Measurements from ENCODE around the gene THYN1. TPM values are rescaled to one million over a fixed set of nuclear protein-coding genes. Genes with fewer than 3 reads are reported as not detected.
"Not testable (repeated sequence)": the region's sequence is repeated elsewhere in the genome, so short reads cannot be mapped to it uniquely, and the experiment has no call there.

The THYN1 gene
- total RNA-seq, 1 donor from 2014 or later, result 27.7 TPM

DNA sequence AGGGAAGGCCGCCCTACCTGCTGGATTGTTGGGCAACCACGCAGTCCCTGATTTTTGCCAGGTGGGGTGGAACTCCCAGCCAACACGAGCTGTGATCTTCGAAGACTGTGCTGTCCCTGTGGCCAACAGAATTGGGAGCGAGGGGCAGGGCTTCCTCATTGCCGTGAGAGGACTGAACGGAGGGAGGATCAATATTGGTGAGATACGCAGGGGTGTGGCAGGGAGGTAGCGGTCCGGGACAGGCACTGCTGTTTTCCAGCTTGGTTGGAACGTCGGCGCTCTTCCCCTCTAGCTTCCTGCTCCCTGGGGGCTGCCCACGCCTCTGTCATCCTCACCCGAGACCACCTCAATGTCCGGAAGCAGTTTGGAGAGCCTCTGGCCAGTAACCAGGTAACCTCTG, 7.8 kb upstream of the THYN1 start:
- H3K27ac Mint-ChIP-seq, result no peak overlapping the region
- intact Hi-C loops (cut with micrococcal nuclease), result no loop called here

GRCh38 chr11:134260503-134260902, 7.4 kb upstream of the THYN1 start:
- POLR2A ChIA-PET, result no interaction called here
- Mint-ChIP-seq H3K27ac (no peak overlapping the region), H3K36me3 (ENCODE audit: low read depth) (peaks cover 57% of the 10 kb centered on the region), H3K9me3 (no peaks in the 10 kb centered on the region), H3K27me3 (no peaks in the 10 kb centered on the region), H3K4me3 (no peak overlapping the region), H3K4me1 (no peaks in the 10 kb centered on the region)
- TF ChIP-seq, protein P1, sequence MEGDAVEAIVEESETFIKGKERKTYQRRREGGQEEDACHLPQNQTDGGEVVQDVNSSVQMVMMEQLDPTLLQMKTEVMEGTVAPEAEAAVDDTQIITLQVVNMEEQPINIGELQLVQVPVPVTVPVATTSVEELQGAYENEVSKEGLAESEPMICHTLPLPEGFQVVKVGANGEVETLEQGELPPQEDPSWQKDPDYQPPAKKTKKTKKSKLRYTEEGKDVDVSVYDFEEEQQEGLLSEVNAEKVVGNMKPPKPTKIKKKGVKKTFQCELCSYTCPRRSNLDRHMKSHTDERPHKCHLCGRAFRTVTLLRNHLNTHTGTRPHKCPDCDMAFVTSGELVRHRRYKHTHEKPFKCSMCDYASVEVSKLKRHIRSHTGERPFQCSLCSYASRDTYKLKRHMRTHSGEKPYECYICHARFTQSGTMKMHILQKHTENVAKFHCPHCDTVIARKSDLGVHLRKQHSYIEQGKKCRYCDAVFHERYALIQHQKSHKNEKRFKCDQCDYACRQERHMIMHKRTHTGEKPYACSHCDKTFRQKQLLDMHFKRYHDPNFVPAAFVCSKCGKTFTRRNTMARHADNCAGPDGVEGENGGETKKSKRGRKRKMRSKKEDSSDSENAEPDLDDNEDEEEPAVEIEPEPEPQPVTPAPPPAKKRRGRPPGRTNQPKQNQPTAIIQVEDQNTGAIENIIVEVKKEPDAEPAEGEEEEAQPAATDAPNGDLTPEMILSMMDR (IDR thresholded peaks at IDR 0.05), result no peak
- ATAC-seq (ENCODE audit: low read depth) (no peak), DNase-seq (no peak)
- intact Hi-C loops (cut with micrococcal nuclease), result no loop called here
- CTCF ChIA-PET, result no interaction called here

More for the DNA sequence above, 7.8 kb upstream of the THYN1 start:
- no peaks in the 10 kb centered on the region for H3K27me3 Mint-ChIP-seq
- TF ChIP-seq, protein P1 (IDR thresholded peaks at IDR 0.05), result no peak
- CTCF ChIA-PET, result no interaction called here
- ATAC-seq (ENCODE audit: low read depth) (no peak), DNase-seq (no peak)
- no peak overlapping the region for H3K4me3 Mint-ChIP-seq
- no peaks in the 10 kb centered on the region for H3K9me3 Mint-ChIP-seq
- peaks cover 57% of the 10 kb centered on the region for H3K36me3 Mint-ChIP-seq (ENCODE audit: low read depth)
- POLR2A ChIA-PET, result no interaction called here
- no peaks in the 10 kb centered on the region for H3K4me1 Mint-ChIP-seq

DNA sequence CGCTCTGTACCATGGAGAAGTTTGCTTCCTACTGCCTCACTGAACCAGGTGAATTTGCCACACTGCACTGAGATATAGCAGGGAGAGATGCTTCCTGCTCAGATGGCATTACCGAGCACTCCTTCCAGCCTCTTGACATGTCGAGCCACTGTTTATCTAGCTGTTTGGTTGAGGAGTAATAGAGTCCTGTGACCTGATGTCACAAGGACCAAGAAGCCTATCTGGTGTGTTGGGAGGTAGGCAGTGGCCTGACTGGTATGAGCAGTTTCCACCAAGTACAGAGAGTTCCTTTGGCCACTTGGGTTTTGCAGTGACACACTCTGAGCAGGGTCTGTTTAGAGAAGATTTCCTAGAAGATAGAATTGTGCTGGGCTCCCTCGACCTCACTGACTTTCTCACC, 5.4 kb upstream of the THYN1 start:
- no peak for DNase-seq
- H3K27me3 Mint-ChIP-seq, result no peaks in the 10 kb centered on the region
- H3K9me3 Mint-ChIP-seq, result no peaks in the 10 kb centered on the region
- H3K4me3 Mint-ChIP-seq, result no peak overlapping the region
- peaks cover 8% of the 10 kb centered on the region for H3K4me1 Mint-ChIP-seq
- ChIA-PET POLR2A (no interaction called here), CTCF (no interaction called here)
- no peak overlapping the region for H3K27ac Mint-ChIP-seq
- H3K36me3 Mint-ChIP-seq (ENCODE audit: low read depth), result peaks cover 55% of the 10 kb centered on the region
- ATAC-seq (ENCODE audit: low read depth), result no peak
- intact Hi-C loops (cut with micrococcal nuclease), result no loop called here
- TF ChIP-seq, protein P1 (IDR thresholded peaks at IDR 0.05), result no peak

- Mint-ChIP-seq H3K36me3 (ENCODE audit: low read depth) (peaks cover 46% of the 10 kb centered on the region), H3K4me3 (no peak overlapping the region), H3K4me1 (peaks cover 18% of the 10 kb centered on the region), H3K27me3 (no peaks in the 10 kb centered on the region), H3K9me3 (no peaks in the 10 kb centered on the region), H3K27ac (no peak overlapping the region)
- TF ChIP-seq, protein P1 (IDR thresholded peaks at IDR 0.05), result no peak
- intact Hi-C loops (cut with micrococcal nuclease), result no loop called here
- CTCF ChIA-PET, result no interaction called here
- DNase-seq, result no peak
- ATAC-seq (ENCODE audit: low read depth), result no peak
- POLR2A ChIA-PET, result interaction anchor here (0.5 kb wide), 1 partner anchor 22 kb away, joined by 4 read pairs; no protein-coding TSS in a partner anchor
Observed at GRCh38 chr11:134257101-134257500, 3.9 kb upstream of the THYN1 start.

- Mint-ChIP-seq H3K36me3 (ENCODE audit: low read depth) (peaks cover 37% of the 10 kb centered on the region), H3K4me1 (peaks cover 22% of the 10 kb centered on the region)
- DNase-seq; CTCF ChIA-PET; ATAC-seq (ENCODE audit: low read depth); H3K27me3 Mint-ChIP-seq; H3K9me3 Mint-ChIP-seq; H3K27ac Mint-ChIP-seq; intact Hi-C loops (cut with micrococcal nuclease); H3K4me3 Mint-ChIP-seq: not testable (repeated sequence)
- POLR2A ChIA-PET, result interaction anchor here (3.0 kb wide), 1 partner anchor 31 kb away, joined by 37 read pairs; the partner anchor contains the start of genes NCAPD3 and VPS26B
Observed at GRCh38 chr11:134255184-134255561, 2.0 kb upstream of the THYN1 start.
